Ishikawa (cell line): ENCODE measurements around the gene PNMA6E.

ENCODE experiments used
- EP300 ChIP-seq: IDR thresholded peaks from 2 replicates; pipeline ENCODE4 v1.6.1; 2012; ENCODE audit warnings: borderline replicate concordance
- RAD21 ChIP-seq: IDR thresholded peaks from 2 replicates; pipeline ENCODE4 v1.6.1; 2012; ENCODE audit warnings: low read depth

DNA sequence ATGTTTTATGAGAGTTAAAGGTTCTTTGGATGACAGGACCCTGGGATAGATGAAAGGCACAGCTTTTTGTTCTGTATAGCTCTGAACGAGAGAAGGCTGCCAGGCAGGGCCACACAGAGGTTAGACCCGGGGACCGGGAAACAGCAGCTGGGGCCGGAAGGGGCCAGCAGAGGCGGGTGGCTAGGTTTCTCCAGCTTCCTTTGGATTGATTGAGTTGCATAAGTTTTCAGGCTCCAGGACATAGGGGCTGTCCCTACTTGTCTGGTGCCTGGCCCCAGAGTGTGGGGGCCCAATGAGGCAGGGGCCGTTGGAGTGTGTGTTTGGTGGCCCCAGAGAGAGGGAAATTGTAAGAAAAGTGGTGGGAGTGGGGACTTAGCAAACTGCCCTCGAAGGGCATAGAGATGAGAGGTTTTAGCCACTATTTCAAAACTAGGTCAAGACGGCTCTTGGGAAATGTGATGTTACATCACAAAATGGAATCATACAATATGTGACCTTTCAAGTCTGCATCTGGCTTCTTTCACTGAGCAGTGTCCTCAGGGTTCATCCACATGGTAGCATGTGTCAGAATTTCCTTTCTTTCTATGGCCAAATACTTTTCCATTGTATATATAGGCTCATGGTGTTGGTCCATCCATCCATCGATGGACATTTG is 13.8 kb upstream of the PNMA6E start:
- TF ChIP-seq RAD21 (no peak), EP300 (no peak)
